GM12878 (cell line): ENCODE results near the gene KANSL3. TPM values are rescaled to one million over a fixed set of nuclear protein-coding genes. Genes with fewer than 3 reads are reported as not detected.
"Not testable (repeated sequence)": the region's sequence is repeated elsewhere in the genome, so short reads cannot be mapped to it uniquely, and the experiment has no call there.

Source experiments
- ATAC-seq: fragments of 200-7000 bp; cut with Tn5 transposase; 3 replicates; pipeline ENCODE4 v1.9.1; 2020; ENCODE audit warnings: mild to moderate bottlenecking, moderate library complexity
- BruUV-seq: library from RNA; stranded (reverse); fragments of 400-500 nt; replicated peaks from 2 replicates; lab custom pipeline; 2021; lab: Mats Ljungman, UMichigan
- CTCF ChIA-PET: fragments of 300-600 bp; sonication (Branson Sonifier 250); formaldehyde crosslinking; extraction: SDS; loops from one replicate; lab custom pipeline; 2021; ENCODE audit warnings: inconsistent platforms; lab: Yijun Ruan, JAX
- POLR2A ChIA-PET: fragments of 350-600 bp; formaldehyde crosslinking; extraction: SDS; loops from one replicate; lab custom pipeline; 2021; ENCODE audit warnings: inconsistent platforms; lab: Charles Lee
- RAD21 ChIA-PET: fragments of 300-600 bp; sonication (Branson Sonifier 250); formaldehyde crosslinking; loops from one replicate; lab custom pipeline; 2023; ENCODE audit warnings: antibody characterized with exemption; ENCODE audit not compliant: unreplicated experiment; lab: Charles Lee
- SMC1A ChIA-PET: fragments of 300-600 bp; sonication (Branson Sonifier 250); formaldehyde crosslinking; loops from one replicate; lab custom pipeline; 2023; ENCODE audit not compliant: unreplicated experiment, uncharacterized antibody; lab: Charles Lee
- DNase-seq: peaks from one replicate; pipeline ENCODE4 v3.0.0-alpha.2; 2011; ENCODE audit warnings: low read depth, low spot score
- FAIRE-seq: peaks from 3 replicates; lab custom pipeline; 2011; peaks lifted over from hg19 to GRCh38; lab: Jason Lieb, UNC
- H2AFZ ChIP-seq: 2 replicates; pipeline ENCODE4 v1.6.0; 2011; ENCODE audit warnings: low read depth, low read length, control low read depth; ENCODE audit not compliant: control insufficient read depth
- H3K27ac ChIP-seq: 2 replicates; pipeline ENCODE4 v1.5.1; 2011; ENCODE audit warnings: control low read depth; ENCODE audit not compliant: control insufficient read depth, insufficient read depth
- H3K27me3 ChIP-seq, 2 experiments: replicated peaks in 1 of 2; 2 replicates each; pipeline versions ENCODE4 v1.6.0 to v1.6.1; 2011; ENCODE audit warnings: low read length in 1 of 2; ENCODE audit not compliant: control insufficient read depth in 2 of 2, insufficient read depth in 2 of 2
- H3K36me3 ChIP-seq, 2 experiments: 2 replicates each; pipeline ENCODE4 v1.5.1; 2011; ENCODE audit warnings: low read length in 1 of 2; ENCODE audit not compliant: control insufficient read depth in 2 of 2, insufficient read depth in 2 of 2
- H3K4me1 ChIP-seq: 2 replicates; pipeline ENCODE4 v1.6.1; 2011; ENCODE audit warnings: mild to moderate bottlenecking, low read length, moderate library complexity, mixed read lengths; ENCODE audit not compliant: control insufficient read depth, insufficient read depth
- H3K4me2 ChIP-seq: 2 replicates; pipeline ENCODE4 v1.6.0; 2011; ENCODE audit warnings: control low read depth; ENCODE audit not compliant: control insufficient read depth, insufficient read depth
- H3K4me3 ChIP-seq: fragments of 200-600 bp; sonication (generic); 2 replicates; pipeline ENCODE4 v1.5.1; 2016
- H3K79me2 ChIP-seq: 2 replicates; pipeline ENCODE4 v1.6.0; 2011; ENCODE audit warnings: low read length; ENCODE audit not compliant: control insufficient read depth, insufficient read depth
- H3K9ac ChIP-seq: 2 replicates; pipeline ENCODE4 v1.8.0; 2011; ENCODE audit warnings: low read length, control low read depth, mixed read lengths; ENCODE audit not compliant: control insufficient read depth, insufficient read depth
- H3K9me3 ChIP-seq: replicated peaks from 3 replicates; pipeline ENCODE4 v1.5.1; 2011; ENCODE audit warnings: mild to moderate bottlenecking, low read length; ENCODE audit not compliant: control insufficient read depth, insufficient read depth
- H4K20me1 ChIP-seq: 2 replicates; pipeline ENCODE4 v1.6.0; 2011; ENCODE audit not compliant: control insufficient read depth, insufficient read depth
- BACH1 ChIP-seq: fragments of 450-650 bp; IDR thresholded peaks from 2 replicates; pipeline ENCODE4 v1.6.1; 2017; ENCODE audit warnings: mild to moderate bottlenecking, borderline replicate concordance
- ZNF592 ChIP-seq: fragments of 450-650 bp; IDR thresholded peaks from 2 replicates; pipeline ENCODE4 v1.6.1; 2017; ENCODE audit warnings: mild to moderate bottlenecking, moderate library complexity
- WGBS: methylation state at CpG from one replicate; pipeline ENCODE4 v1.1.6; 2016; ENCODE audit warnings: low lambda C conversion rate; ENCODE audit not compliant: insufficient replicate concordance, insufficient coverage; ENCODE audit errors: missing lambda C conversion rate; 5-methylcytosine and 5-hydroxymethylcytosine counted together
- in situ Hi-C: fragments of 300-500 bp; cut with MboI; formaldehyde crosslinking; loops from 9 replicates; pipeline ENCODE4 v1.14.3; 2018; ENCODE audit warnings: mixed read lengths
- intact Hi-C: fragments of 100-400 bp; cut with micrococcal nuclease; formaldehyde crosslinking; loops from one replicate; pipeline ENCODE4 v1.14.2; 2022; ENCODE audit not compliant: unreplicated experiment
- polyA plus RNA-seq, 11 experiments: library from polyadenylated mRNA; depleted of rRNA in 4 of 11; unstranded in 6 of 11; stranded (reverse) in 5 of 11; fragments of >200 nt; fragmentation: Nextera tagmentation in 4 of 11; fragmentation: Illumina TruSeq in 1 of 11; extraction: Ambion mirVana in 4 of 11; extraction: Trizol in 1 of 11; gene quantifications; 1 replicate in 1 of 11; 2 replicates in 10 of 11; pipeline versions ENCODE4 v1.2.1 to v1.2.3, GENCODE V29; 2011 to 2016; ENCODE audit warnings: inconsistent platforms in 2 of 11, missing spikeins in 2 of 11, low read depth in 1 of 11
- total RNA-seq, 4 experiments: library from RNA; depleted of rRNA in 3 of 4; stranded (reverse); fragments of >200 nt in 3 of 4; fragmentation: Illumina TruSeq in 1 of 4; extraction: Trizol in 1 of 4; gene quantifications; 2 replicates each; pipeline versions ENCODE4 v1.2.1 to v1.2.3, GENCODE V29; 2013 to 2021

KANSL3 gene
- total and polyA plus RNA-seq, 10 of the 15 experiments (the other 5 are each of a cell fraction or from before 2014, with no cell fraction given) = 5.6 to 25.9 (median 16.7) TPM

- TF ChIP-seq ZNF592 = no peak
- TF ChIP-seq BACH1 = no peak
Measured at GRCh38 chr2:96668771-96669170, 30.7 kb upstream of the KANSL3 start (continued).

GRCh38 chr2:96665717-96666116 is 27.6 kb upstream of the KANSL3 start:
- H3K36me3 ChIP-seq, H2AFZ ChIP-seq, H3K9me3 ChIP-seq, ATAC-seq, FAIRE-seq, SMC1A ChIA-PET, in situ Hi-C loops, H4K20me1 ChIP-seq, H3K79me2 ChIP-seq, H3K4me1 ChIP-seq, RAD21 ChIA-PET, H3K27ac ChIP-seq, POLR2A ChIA-PET, H3K4me3 ChIP-seq, H3K4me2 ChIP-seq, BruUV-seq, intact Hi-C loops, DNase-seq, H3K27me3 ChIP-seq, H3K9ac ChIP-seq, CTCF ChIA-PET: not testable (repeated sequence)
- 17% methylated on average over 3 of the region's 3 CpGs for WGBS
